MM.1S (cell line): ENCODE results near the gene RNF26.

ENCODE experiments used
- DNase-seq: peaks from one replicate; pipeline ENCODE4 v3.0.0-alpha.2; 2015
- H2AFZ ChIP-seq: fragments of 300-600 bp; sonication (generic); 2 replicates; pipeline ENCODE4 v1.6.0; 2016; ENCODE audit warnings: antibody characterized with exemption, low read length
- H3F3A ChIP-seq: fragments of 300-600 bp; sonication (generic); 2 replicates; pipeline ENCODE4 v1.6.1; 2016; ENCODE audit warnings: mild to moderate bottlenecking, antibody characterized with exemption, low read length, moderate library complexity, mixed read lengths; ENCODE audit not compliant: insufficient read depth
- H3K27ac ChIP-seq: fragments of 300-600 bp; sonication (generic); 2 replicates; pipeline ENCODE4 v1.5.1; 2016; ENCODE audit warnings: mild to moderate bottlenecking, low read length
- H3K27me3 ChIP-seq: fragments of 300-600 bp; sonication (generic); replicated peaks from 2 replicates; pipeline ENCODE4 v1.6.0; 2016; ENCODE audit warnings: low read length; ENCODE audit not compliant: insufficient read depth
- H3K36me3 ChIP-seq: fragments of 300-600 bp; sonication (generic); replicated peaks from 2 replicates; pipeline ENCODE4 v1.6.1; 2016; ENCODE audit warnings: mild to moderate bottlenecking, low read length, mixed read lengths; ENCODE audit not compliant: insufficient read depth
- H3K4me1 ChIP-seq: fragments of 300-600 bp; sonication (generic); 2 replicates; pipeline ENCODE4 v1.6.1; 2016; ENCODE audit warnings: low read length, mixed read lengths
- H3K4me2 ChIP-seq: fragments of 300-600 bp; sonication (generic); 2 replicates; pipeline ENCODE4 v1.6.0; 2016; ENCODE audit warnings: low read depth, low read length
- H3K4me3 ChIP-seq: fragments of 300-600 bp; sonication (generic); 2 replicates; pipeline ENCODE4 v1.5.1; 2016; ENCODE audit warnings: low read length, mixed read lengths
- H3K79me2 ChIP-seq: fragments of 300-600 bp; sonication (generic); 2 replicates; pipeline ENCODE4 v1.6.1; 2016; ENCODE audit warnings: mixed run types, low read length, mixed read lengths
- H3K9ac ChIP-seq: fragments of 300-600 bp; sonication (generic); 2 replicates; pipeline ENCODE4 v1.6.1; 2016; ENCODE audit warnings: low read length, mixed read lengths
- H3K9me2 ChIP-seq: fragments of 300-600 bp; sonication (generic); replicated peaks from 2 replicates; pipeline ENCODE4 v1.6.1; 2016; ENCODE audit warnings: mild to moderate bottlenecking, low read length, mixed read lengths; ENCODE audit not compliant: insufficient read depth
- H3K9me3 ChIP-seq: fragments of 300-600 bp; sonication (generic); replicated peaks from 2 replicates; pipeline ENCODE4 v1.6.1; 2016; ENCODE audit warnings: mild to moderate bottlenecking, low read length, mixed read lengths; ENCODE audit not compliant: insufficient read depth
- H4K20me1 ChIP-seq: fragments of 300-600 bp; sonication (generic); 2 replicates; pipeline ENCODE4 v1.6.1; 2016; ENCODE audit warnings: mild to moderate bottlenecking, low read length, moderate library complexity, mixed read lengths; ENCODE audit not compliant: insufficient read depth
- EZH2 ChIP-seq: fragments of 300-600 bp; sonication (generic); optimal IDR thresholded peaks from 2 replicates; pipeline ENCODE3; 2017; ENCODE audit warnings: low read depth, mild to moderate bottlenecking, antibody characterized with exemption, low read length, mixed read lengths
- EZH2phosphoT487 ChIP-seq: fragments of 300-600 bp; sonication (generic); IDR thresholded peaks from 2 replicates; pipeline ENCODE4 v1.6.1; 2018; ENCODE audit warnings: antibody characterized with exemption, low read length
- TF ChIP-seq, protein P1 (sequence below): fragments of 300-600 bp; sonication (generic); IDR thresholded peaks from 2 replicates; pipeline ENCODE4 v1.5.1; 2016; ENCODE audit warnings: antibody characterized with exemption, low read length, mixed read lengths

RNF26 gene

DNA sequence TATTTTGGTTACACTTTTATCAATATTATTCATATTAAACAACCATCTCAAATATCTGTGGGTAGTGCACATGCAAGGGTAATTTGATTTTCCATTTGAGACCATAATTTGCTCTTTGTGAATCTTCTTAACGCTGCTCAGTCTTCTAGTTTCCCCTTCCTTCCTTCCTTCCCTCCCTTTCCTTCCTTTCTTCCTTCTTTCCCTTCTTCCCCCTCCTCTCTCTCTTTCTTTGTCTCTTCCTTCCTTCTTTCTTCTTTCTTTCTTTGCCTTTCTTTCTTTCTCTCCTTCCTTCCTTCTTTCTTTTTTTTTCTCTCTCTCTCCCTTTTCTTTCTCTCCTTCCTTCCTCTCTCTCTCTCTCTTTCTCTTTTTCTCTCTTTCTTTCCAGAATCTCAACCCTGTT, 4.1 kb upstream of the RNF26 start:
- Histone ChIP-seq H3K36me3 (no peaks in the 10 kb centered on the region), H3K79me2 (peaks cover 9% of the 10 kb centered on the region), H4K20me1 (no peaks in the 10 kb centered on the region), H3K9me2 (no peaks in the 10 kb centered on the region), H3K27ac (no peak overlapping the region), H3K4me3 (no peak overlapping the region), H3K4me1 (peaks cover 6% of the 10 kb centered on the region; the same call in 1 of the 2 replicates), H2AFZ (no peak overlapping the region), H3K9ac (no peak overlapping the region), H3F3A (no peaks in the 10 kb centered on the region), H3K27me3 (peaks cover 12% of the 10 kb centered on the region), H3K4me2 (no peak overlapping the region), H3K9me3 (no peaks in the 10 kb centered on the region)
- no peak for TF ChIP-seq EZH2
- TF ChIP-seq EZH2phosphoT487 = no peak
- TF ChIP-seq, protein P1, sequence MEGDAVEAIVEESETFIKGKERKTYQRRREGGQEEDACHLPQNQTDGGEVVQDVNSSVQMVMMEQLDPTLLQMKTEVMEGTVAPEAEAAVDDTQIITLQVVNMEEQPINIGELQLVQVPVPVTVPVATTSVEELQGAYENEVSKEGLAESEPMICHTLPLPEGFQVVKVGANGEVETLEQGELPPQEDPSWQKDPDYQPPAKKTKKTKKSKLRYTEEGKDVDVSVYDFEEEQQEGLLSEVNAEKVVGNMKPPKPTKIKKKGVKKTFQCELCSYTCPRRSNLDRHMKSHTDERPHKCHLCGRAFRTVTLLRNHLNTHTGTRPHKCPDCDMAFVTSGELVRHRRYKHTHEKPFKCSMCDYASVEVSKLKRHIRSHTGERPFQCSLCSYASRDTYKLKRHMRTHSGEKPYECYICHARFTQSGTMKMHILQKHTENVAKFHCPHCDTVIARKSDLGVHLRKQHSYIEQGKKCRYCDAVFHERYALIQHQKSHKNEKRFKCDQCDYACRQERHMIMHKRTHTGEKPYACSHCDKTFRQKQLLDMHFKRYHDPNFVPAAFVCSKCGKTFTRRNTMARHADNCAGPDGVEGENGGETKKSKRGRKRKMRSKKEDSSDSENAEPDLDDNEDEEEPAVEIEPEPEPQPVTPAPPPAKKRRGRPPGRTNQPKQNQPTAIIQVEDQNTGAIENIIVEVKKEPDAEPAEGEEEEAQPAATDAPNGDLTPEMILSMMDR = no peak
- no peak for DNase-seq

DNA sequence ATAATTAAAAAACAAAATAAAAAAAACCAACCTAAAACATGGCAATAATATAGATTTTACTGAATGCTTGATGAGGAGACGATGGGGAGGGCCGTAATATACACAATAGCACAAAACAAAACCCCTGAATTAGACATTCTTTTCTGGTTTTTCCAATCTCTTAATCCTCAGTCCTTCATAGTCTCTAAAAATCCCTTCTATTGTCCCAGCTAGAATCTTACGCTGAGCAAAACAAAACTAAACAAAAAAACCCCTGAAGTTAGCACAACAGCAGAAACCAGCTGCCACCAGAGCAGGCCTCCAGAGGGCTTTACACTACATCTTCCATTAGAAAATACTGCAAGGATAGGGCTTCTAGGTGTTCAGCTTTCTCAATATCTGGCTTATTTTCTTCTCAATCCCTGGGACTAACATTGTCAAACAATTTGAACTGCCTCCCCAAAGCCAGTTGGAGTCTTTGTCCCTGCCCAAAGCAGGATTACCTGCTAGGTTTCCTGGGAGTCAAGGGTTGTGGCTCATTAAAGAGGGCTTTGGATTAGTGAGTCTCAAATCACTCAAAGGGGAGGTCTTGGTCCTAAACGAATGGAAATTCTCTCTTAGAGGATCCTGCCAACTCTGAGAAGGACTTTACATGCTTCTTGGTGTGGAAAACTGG, 2.1 kb upstream of the RNF26 start:
- Histone ChIP-seq H3K27ac (no peak overlapping the region), H3K36me3 (no peaks in the 10 kb centered on the region), H3K4me1 (peaks cover 11% of the 10 kb centered on the region; the same call in 1 of the 2 replicates), H3K9me2 (no peaks in the 10 kb centered on the region), H3K27me3 (peaks cover 12% of the 10 kb centered on the region), H3K9ac (no peak overlapping the region), H3K79me2 (peaks cover 17% of the 10 kb centered on the region), H3K9me3 (no peaks in the 10 kb centered on the region), H3K4me2 (no peak overlapping the region), H3K4me3 (no peak overlapping the region), H3F3A (no peaks in the 10 kb centered on the region), H4K20me1 (no peaks in the 10 kb centered on the region), H2AFZ (no peak overlapping the region)
- no peak for DNase-seq
- no peak for TF ChIP-seq EZH2
- TF ChIP-seq, protein P1 = no peak
- TF ChIP-seq EZH2phosphoT487 = no peak

DNA sequence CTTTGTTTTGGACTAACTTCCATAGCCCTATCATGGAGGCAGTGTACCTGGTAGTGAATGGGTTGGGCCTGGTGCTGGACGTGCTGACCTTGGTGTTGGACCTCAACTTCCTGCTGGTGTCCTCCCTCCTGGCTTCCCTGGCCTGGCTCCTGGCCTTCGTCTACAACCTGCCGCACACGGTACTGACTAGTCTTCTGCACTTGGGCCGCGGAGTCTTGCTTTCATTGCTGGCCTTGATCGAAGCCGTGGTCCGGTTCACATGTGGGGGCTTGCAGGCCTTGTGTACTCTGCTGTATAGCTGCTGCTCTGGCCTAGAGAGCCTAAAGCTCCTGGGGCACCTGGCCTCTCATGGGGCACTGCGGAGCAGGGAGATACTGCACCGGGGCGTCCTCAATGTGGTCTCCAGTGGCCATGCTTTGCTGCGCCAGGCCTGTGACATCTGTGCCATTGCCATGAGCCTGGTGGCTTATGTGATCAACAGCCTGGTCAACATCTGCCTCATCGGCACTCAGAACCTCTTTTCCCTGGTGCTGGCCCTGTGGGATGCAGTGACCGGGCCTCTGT, 846 bp downstream of the RNF26 start:
- no peaks in the 10 kb centered on the region for H3K36me3 ChIP-seq
- peak overlapping the region; percentile 98 for H3K4me2 ChIP-seq
- H3K79me2 ChIP-seq = peaks cover 17% of the 10 kb centered on the region
- H3K4me3 ChIP-seq = peak overlapping the region; percentile 91
- H3K9ac ChIP-seq = peak overlapping the region; percentile 89
- no peaks in the 10 kb centered on the region for H3K9me3 ChIP-seq
- H4K20me1 ChIP-seq = no peaks in the 10 kb centered on the region
- no peak overlapping the region for H2AFZ ChIP-seq
- peak overlapping the region; percentile 32; the same call in 1 of the 2 replicates for H3K27ac ChIP-seq
- H3K27me3 ChIP-seq = peaks cover 8% of the 10 kb centered on the region
- no peaks in the 10 kb centered on the region for H3K9me2 ChIP-seq
- no peak for DNase-seq
- peaks cover 11% of the 10 kb centered on the region; the same call in 1 of the 2 replicates for H3K4me1 ChIP-seq
- H3F3A ChIP-seq = no peaks in the 10 kb centered on the region
- TF ChIP-seq EZH2 (no peak), EZH2phosphoT487 (no peak)
- TF ChIP-seq, protein P1 = no peak
